ENCODE data around the gene P4HA3. TPM values are rescaled to one million over a fixed set of nuclear protein-coding genes. Genes with fewer than 3 reads are reported as not detected.
"Not testable (repeated sequence)": the region's sequence is repeated elsewhere in the genome, so short reads cannot be mapped to it uniquely, and the experiment has no call there.

Gene P4HA3
- total RNA-seq, 1 experiment from 2014 or later = 0.52 TPM

GRCh38 chr11:74333193-74333592, 21.8 kb upstream of the P4HA3 start:
- TF ChIP-seq EZH2 (IDR thresholded peaks at IDR 0.05; ENCODE audit: borderline replicate concordance, low read depth, low read length, poor library complexity, severe bottlenecking) (no peak), CTCF (conservative IDR thresholded peaks at IDR 0.05; ENCODE audit: low read depth, low read length) (no peak)
- ChIA-PET CTCF (no interaction called here), POLR2A (ENCODE audit: low non-redundant PET) (no interaction called here)
- H3K27ac ChIP-seq (ENCODE audit: low read depth, low read length, poor library complexity, severe bottlenecking) = no peak overlapping the region
- no peaks in the 10 kb centered on the region for H3K9me3 ChIP-seq (ENCODE audit: low read depth, low read length, poor library complexity, severe bottlenecking)
- peaks cover 12% of the 10 kb centered on the region for H3K4me1 ChIP-seq (ENCODE audit: insufficient read depth, low read length, poor library complexity, severe bottlenecking)
- no peak for DNase-seq (ENCODE audit: low spot score)
- intact Hi-C loops (cut with micrococcal nuclease; ENCODE audit: unreplicated experiment) = no loop called here
- no TSS peak for BruUV-seq (replicated peaks)
- H3K4me3 ChIP-seq (ENCODE audit: low read depth, low read length, poor library complexity, severe bottlenecking) = no peak overlapping the region
- H3K36me3 ChIP-seq (ENCODE audit: insufficient read depth, low read length, poor library complexity, severe bottlenecking) = no peaks in the 10 kb centered on the region
- no peaks in the 10 kb centered on the region for H3K27me3 ChIP-seq (replicated peaks; ENCODE audit: insufficient read depth, low read depth, low read length, poor library complexity)

DNA sequence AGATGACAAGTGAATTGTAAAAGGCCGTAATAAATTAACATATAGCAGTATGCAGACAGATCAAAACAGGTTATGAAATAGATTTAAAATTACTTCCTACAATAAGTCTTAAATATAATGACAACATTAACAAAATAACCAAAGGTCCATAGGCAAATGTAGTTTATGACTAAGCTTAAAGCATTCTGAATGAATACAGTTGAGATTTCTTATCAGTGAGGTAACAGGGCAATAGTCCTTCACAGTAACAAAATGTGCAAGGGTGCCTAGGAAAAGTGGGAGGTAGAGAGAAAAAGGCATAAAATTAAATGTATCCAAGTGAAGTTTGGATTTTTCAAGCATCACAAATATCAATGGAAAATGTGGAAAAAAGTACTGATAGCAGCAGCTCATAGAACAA, 20.9 kb upstream of the P4HA3 start:
- H3K4me1 ChIP-seq (ENCODE audit: insufficient read depth, low read length, poor library complexity, severe bottlenecking) = peaks cover 12% of the 10 kb centered on the region
- ChIA-PET CTCF (no interaction called here), POLR2A (ENCODE audit: low non-redundant PET) (interaction anchor here (0.7 kb wide), 1 partner anchor 205 kb away, joined by 3 read pairs; no protein-coding TSS in a partner anchor)
- intact Hi-C loops (cut with micrococcal nuclease; ENCODE audit: unreplicated experiment) = no loop called here
- no peak overlapping the region for H3K27ac ChIP-seq (ENCODE audit: low read depth, low read length, poor library complexity, severe bottlenecking)
- H3K4me3 ChIP-seq (ENCODE audit: low read depth, low read length, poor library complexity, severe bottlenecking) = no peak overlapping the region
- TF ChIP-seq CTCF (conservative IDR thresholded peaks at IDR 0.05; ENCODE audit: low read depth, low read length) = no peak
- TF ChIP-seq EZH2 (IDR thresholded peaks at IDR 0.05; ENCODE audit: borderline replicate concordance, low read depth, low read length, poor library complexity, severe bottlenecking) = no peak
- no TSS peak for BruUV-seq (replicated peaks)
- no peaks in the 10 kb centered on the region for H3K36me3 ChIP-seq (ENCODE audit: insufficient read depth, low read length, poor library complexity, severe bottlenecking)
- DNase-seq (ENCODE audit: low spot score) = no peak
- no peaks in the 10 kb centered on the region for H3K27me3 ChIP-seq (replicated peaks; ENCODE audit: insufficient read depth, low read depth, low read length, poor library complexity)
- no peaks in the 10 kb centered on the region for H3K9me3 ChIP-seq (ENCODE audit: low read depth, low read length, poor library complexity, severe bottlenecking)

DNA sequence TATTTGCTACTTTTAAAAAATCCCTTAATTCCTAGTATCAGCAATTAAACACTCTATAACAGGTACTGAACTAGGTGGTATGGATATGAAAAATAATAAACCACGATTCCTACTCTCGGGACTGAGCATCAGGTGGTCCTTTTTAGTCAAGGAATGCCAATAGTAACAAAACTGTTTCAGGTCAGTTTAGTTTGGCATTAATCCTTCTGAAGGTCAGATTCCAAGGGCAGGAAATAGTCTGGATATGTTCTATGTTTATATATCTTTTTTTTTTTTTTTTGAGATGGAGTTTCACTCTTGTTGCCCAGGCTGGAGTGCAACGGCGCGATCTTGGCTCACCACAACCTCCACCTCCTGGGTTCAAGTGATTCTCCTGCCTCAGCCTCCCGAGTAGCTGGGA, 19.6 kb upstream of the P4HA3 start:
- peaks cover 18% of the 10 kb centered on the region for H3K4me1 ChIP-seq (ENCODE audit: insufficient read depth, low read length, poor library complexity, severe bottlenecking)
- H3K27me3 ChIP-seq (replicated peaks; ENCODE audit: insufficient read depth, low read depth, low read length, poor library complexity); DNase-seq (ENCODE audit: low spot score); H3K4me3 ChIP-seq (ENCODE audit: low read depth, low read length, poor library complexity, severe bottlenecking); intact Hi-C loops (cut with micrococcal nuclease; ENCODE audit: unreplicated experiment); H3K36me3 ChIP-seq (ENCODE audit: insufficient read depth, low read length, poor library complexity, severe bottlenecking); POLR2A ChIA-PET (ENCODE audit: low non-redundant PET); BruUV-seq (replicated peaks); H3K9me3 ChIP-seq (ENCODE audit: low read depth, low read length, poor library complexity, severe bottlenecking); CTCF ChIA-PET; H3K27ac ChIP-seq (ENCODE audit: low read depth, low read length, poor library complexity, severe bottlenecking): not testable (repeated sequence)

DNA sequence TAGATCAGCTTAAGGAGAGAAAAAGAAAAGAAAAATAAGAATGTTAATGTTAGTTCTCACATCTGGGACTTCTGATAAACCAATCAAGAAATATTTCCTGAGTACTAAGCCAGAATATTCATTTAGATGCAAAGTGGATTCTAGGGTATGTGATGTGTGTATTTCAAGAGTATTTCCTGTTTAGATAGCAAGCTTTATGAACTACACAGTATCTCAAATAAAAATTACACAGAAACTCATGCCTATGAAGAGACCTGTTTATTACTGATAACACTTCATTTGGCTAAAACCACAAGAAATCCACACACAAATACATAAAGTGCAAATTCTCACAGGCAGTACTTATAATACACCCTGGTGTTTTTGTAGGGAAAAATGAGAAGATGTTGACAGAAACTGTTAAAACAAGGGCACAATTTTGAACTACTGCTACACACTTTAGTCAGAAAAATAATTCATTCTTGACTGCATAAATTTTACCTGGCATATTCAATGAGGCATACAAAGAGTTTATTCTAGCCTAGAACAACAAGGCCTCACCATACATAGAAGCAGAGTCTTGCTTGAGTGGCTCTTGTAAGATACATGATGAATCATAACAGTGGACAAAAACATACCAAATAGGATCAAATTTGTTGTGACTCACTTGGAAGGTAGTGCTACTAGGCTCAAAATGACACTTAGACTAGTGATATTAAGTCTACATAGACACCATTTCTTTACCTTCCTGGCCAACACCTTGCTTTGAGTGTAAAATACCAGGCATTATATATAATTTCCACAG, 18.8 kb upstream of the P4HA3 start:
- Histone ChIP-seq H3K36me3 (ENCODE audit: insufficient read depth, low read length, poor library complexity, severe bottlenecking) (no peaks in the 10 kb centered on the region), H3K27ac (ENCODE audit: low read depth, low read length, poor library complexity, severe bottlenecking) (no peak overlapping the region), H3K27me3 (replicated peaks; ENCODE audit: insufficient read depth, low read depth, low read length, poor library complexity) (no peaks in the 10 kb centered on the region), H3K4me1 (ENCODE audit: insufficient read depth, low read length, poor library complexity, severe bottlenecking) (peaks cover 25% of the 10 kb centered on the region), H3K4me3 (ENCODE audit: low read depth, low read length, poor library complexity, severe bottlenecking) (no peak overlapping the region), H3K9me3 (ENCODE audit: low read depth, low read length, poor library complexity, severe bottlenecking) (no peaks in the 10 kb centered on the region)
- intact Hi-C loops (cut with micrococcal nuclease; ENCODE audit: unreplicated experiment) = no loop called here
- no peak for DNase-seq (ENCODE audit: low spot score)
- CTCF ChIA-PET = no interaction called here
- TF ChIP-seq CTCF (conservative IDR thresholded peaks at IDR 0.05; ENCODE audit: low read depth, low read length) = no peak
- BruUV-seq (replicated peaks) = no TSS peak
- POLR2A ChIA-PET (ENCODE audit: low non-redundant PET) = no interaction called here

Measured in A673 (cell line).